HEK293 (cell line): ENCODE measurements around the gene CCDC69.

Experiments used
- CTCF ChIP-seq: fragments of 450-650 bp; formaldehyde crosslinking; IDR thresholded peaks from 2 replicates; pipeline ENCODE4 v1.5.1; 2016; ENCODE audit warnings: missing biosample characterization, missing genetic modification characterization
- PATZ1 ChIP-seq: fragments of 450-650 bp; formaldehyde crosslinking; IDR thresholded peaks from 2 replicates; pipeline ENCODE4 v1.5.1; 2016; ENCODE audit warnings: missing biosample characterization, missing genetic modification characterization
- RBAK ChIP-seq: fragments of 450-650 bp; formaldehyde crosslinking; IDR thresholded peaks from 2 replicates; pipeline ENCODE4 v1.5.1; 2016; ENCODE audit warnings: missing biosample characterization, missing genetic modification characterization
- REST ChIP-seq: fragments of 450-650 bp; formaldehyde crosslinking; IDR thresholded peaks from 2 replicates; pipeline ENCODE4 v1.5.1; 2016; ENCODE audit warnings: missing biosample characterization, missing genetic modification characterization
- SCRT2 ChIP-seq: fragments of 450-650 bp; formaldehyde crosslinking; IDR thresholded peaks from 2 replicates; pipeline ENCODE4 v1.5.1; 2016; ENCODE audit warnings: missing biosample characterization, missing genetic modification characterization
- YY1 ChIP-seq: fragments of 450-650 bp; formaldehyde crosslinking; IDR thresholded peaks from 2 replicates; pipeline ENCODE4 v1.5.1; 2018; ENCODE audit warnings: missing biosample characterization, missing genetic modification characterization
- ZNF549 ChIP-seq: fragments of 450-650 bp; IDR thresholded peaks from 2 replicates; pipeline ENCODE4 v1.5.1; 2018; ENCODE audit warnings: missing biosample characterization, missing genetic modification characterization, mild to moderate bottlenecking, inconsistent platforms, moderate library complexity
- ZNF560 ChIP-seq: fragments of 450-650 bp; formaldehyde crosslinking; IDR thresholded peaks from 2 replicates; pipeline ENCODE4 v1.5.1; 2017; ENCODE audit warnings: missing biosample characterization, missing genetic modification characterization, borderline replicate concordance

DNA sequence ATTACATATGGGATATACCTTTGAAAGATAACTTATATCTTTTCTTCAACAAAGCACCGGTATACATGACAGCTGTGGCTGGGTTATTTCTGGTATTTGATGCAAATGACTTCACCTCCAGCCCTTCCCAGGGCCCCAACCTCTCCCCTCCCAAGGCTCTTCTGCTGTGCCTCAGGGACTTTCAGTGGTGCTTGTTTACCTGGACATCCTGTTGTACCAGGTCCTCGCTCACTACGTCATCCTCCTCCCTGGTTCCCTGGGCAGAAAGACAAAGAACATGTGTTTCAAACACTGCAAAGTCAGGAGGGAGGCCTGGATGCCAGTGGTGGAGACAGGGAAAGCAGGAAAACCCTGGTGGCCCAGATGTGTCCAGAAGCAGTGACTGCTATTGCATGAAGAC, 89.7 kb downstream of the CCDC69 start:
- TF ChIP-seq YY1 (tag by site-specific recombination) (no peak), REST (tag by site-specific recombination) (no peak), SCRT2 (no peak), CTCF (tag by site-specific recombination) (no peak), ZNF560 (no peak), ZNF549 (tag by site-specific recombination) (no peak), RBAK (no peak), PATZ1 (tag by site-specific recombination) (no peak)
